GM19455 (cell line): ENCODE data around the gene NTM.
"Not testable (repeated sequence)": the region's sequence is repeated elsewhere in the genome, so short reads cannot be mapped to it uniquely, and the experiment has no call there.

ENCODE experiments used
- ATAC-seq: cut with Tn5 transposase; IDR thresholded peaks from one replicate; pipeline ENCODE4 v1.9.1; 2021; ENCODE audit not compliant: unreplicated experiment

Gene NTM

DNA sequence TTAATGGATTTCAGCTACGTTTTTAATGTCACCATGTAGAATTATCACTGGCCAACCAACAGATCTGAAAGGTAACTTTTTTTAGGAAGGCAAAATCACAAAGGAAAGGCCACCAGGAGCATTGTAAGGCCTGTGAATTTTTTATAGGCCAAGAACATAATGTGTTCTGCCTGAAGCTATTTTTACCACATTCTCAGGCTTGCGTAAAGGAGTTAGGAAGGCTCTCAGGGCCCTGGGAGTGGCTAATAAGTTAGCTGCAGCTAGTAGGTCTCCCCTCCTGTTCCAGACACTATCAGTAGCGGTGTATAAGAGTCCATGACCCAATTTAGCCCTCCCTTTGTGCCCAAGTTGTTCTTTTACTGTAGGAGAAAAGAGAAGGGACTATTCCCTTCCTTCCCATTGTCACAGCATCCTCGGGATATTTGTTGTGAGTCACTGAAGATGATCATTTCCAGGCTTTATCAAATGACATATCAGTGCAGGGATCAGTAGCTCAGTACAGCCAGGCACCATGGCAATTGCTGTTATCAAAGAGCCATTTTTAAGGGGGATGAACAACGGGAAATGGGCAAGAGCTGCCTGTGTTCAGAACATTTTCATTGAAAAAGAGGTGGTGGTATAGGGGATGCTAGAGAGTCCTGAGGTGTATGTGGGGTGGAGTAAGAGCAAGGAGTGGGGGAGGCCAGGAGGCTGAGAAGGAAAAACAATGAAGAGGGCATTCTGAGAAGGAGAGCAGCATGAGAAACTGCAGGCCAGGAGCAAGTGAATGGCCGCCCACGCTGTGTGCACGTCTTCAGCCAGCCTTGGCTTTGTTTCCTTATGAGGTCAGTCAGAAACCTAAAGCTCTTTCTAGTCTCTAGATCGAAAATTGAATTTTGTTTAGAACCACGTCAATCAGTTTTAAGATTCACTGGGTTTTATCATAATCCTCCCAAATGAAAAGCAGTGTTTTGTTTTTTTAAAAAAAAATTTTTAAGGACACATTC lies 940.3 kb downstream of the NTM start:
- no peak for ATAC-seq

- no peak for ATAC-seq
Observed at GRCh38 chr11:132311703-132312102, 941.3 kb downstream of the NTM start.

GRCh38 chr11:132312161-132312560 lies 941.7 kb downstream of the NTM start:
- ATAC-seq, result no peak

- no peak for ATAC-seq
Observed at GRCh38 chr11:132312701-132313111, 942.3 kb downstream of the NTM start.

DNA sequence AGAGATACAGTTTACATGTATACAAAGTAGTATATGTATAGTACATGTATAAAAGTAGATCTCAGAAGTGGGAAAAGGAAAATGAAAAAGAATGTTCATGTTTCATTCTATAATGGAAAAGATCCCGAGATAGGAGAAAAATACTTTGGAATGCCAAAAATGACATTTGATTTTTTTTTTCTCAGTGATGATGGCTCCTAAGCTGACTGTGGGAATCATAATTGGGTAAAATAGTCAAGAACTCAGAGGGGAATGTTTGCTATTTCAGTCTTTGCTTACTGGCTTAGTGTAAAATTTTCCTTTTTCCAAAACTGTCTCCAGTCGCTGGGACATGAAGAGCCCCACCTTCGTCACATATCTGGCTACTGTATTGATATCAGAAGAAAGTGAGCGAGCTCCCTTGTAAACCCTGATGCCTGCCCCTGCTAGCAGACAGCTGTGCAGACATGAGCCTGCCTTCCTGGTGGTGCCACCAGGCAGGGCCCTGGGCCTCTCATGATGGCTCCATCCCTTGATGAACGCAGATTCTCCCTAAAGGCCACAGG lies 944.6 kb downstream of the NTM start:
- ATAC-seq, result no peak

DNA sequence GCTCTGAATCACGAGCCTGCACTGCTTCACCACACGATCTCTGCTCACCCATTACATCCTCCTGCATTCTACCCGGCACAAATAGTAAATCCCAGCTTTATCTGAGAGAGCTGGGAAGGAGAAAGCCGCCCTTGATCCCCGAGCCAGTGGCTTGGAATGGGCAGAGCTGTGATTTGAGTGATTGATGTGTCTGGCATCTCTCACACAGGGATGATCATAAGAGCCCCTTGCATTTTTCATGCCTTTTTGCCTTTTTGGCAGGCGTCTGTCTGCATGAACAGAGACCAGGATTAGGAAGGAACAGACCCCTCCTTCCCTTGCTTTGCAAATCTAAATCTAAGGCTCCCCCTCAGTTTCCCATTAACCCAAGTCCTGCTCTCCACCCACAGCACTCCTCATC lies 945.3 kb downstream of the NTM start:
- ATAC-seq, result no peak

GRCh38 chr11:132318421-132319157 lies 948.2 kb downstream of the NTM start:
- ATAC-seq, result no peak

GRCh38 chr11:132319419-132319818 lies 949.0 kb downstream of the NTM start:
- not testable (repeated sequence) for ATAC-seq

GRCh38 chr11:132330515-132330914 lies 960.1 kb downstream of the NTM start:
- ATAC-seq, result no peak

DNA sequence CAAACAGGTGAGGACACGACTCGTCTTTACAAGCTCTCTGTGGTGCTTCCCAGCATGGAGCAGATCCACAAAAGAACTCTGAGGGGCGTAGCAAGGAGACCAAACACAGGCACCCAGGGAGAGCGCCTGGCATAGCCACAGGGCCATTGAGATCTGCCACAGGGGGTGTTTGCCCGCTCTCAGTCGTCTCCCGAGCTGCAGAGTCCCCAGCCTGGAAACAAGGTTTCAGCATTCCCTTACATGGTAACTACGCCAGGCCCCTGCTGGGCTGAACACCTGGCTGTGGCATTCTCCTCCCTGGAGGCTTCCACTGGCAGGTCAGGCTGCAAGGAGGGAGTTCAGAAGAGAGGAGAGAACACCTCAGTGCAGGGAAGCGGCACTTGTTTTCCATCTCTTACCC lies 962.1 kb downstream of the NTM start:
- no peak for ATAC-seq

GRCh38 chr11:132334769-132335280 lies 964.4 kb downstream of the NTM start:
- ATAC-seq, result no peak

DNA sequence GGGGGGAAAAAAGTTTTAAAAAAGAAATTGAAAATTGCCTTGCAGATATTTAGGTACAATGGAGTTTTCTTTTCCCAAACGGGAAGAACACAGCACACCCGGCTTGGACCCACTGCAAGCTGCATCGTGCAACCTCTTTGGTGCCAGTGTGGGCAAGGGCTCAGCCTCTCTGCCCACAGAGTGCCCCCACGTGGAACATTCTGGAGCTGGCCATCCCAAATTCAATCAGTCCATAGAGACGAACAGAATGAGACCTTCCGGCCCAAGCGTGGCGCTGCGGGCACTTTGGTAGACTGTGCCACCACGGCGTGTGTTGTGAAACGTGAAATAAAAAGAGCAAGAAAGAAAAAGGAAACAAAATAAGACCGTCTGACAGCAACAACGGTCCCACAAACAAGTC lies 964.9 kb downstream of the NTM start:
- ATAC-seq, result no peak

- ATAC-seq, result no peak
Observed at GRCh38 chr11:132336781-132337535, 966.5 kb downstream of the NTM start.

GRCh38 chr11:132337819-132338416 lies 967.5 kb downstream of the NTM start:
- ATAC-seq, result no peak

- no peak for ATAC-seq
Observed at GRCh38 chr11:132342408-132342807, 972.0 kb downstream of the NTM start.

DNA sequence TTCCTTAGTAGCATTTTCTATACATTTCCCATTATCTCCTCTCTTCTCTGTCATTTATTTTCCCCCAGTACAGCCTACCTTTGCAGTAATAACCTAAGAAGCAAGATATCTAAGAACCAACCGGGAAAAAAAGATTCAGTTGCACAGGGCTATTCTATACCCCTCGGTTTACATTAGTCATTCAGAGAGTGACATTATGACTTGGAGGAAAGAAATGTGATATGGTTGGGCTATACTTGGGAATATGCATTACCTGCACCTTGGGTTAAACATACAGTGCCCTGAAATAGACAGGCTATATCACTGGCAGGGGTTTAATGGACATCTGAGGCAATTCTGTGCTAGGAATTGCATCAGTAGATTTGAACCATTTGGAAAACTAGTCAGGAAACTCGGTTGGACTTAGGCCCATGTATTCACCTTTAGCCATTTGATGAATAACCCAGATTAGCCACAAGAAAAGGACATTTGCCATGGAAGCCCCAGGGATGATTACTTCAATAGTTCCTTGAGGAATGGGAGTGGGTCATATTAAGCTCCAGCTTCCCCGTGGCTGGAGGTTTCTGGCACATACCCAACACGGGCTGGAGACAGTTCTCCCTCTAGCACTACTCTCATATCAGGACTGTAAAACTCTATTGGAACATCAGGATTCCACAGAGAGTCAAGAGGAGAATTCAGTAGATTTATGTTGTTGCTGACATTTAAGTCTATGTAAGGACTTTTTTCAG lies 973.2 kb downstream of the NTM start:
- peak; percentile 67 for ATAC-seq

DNA sequence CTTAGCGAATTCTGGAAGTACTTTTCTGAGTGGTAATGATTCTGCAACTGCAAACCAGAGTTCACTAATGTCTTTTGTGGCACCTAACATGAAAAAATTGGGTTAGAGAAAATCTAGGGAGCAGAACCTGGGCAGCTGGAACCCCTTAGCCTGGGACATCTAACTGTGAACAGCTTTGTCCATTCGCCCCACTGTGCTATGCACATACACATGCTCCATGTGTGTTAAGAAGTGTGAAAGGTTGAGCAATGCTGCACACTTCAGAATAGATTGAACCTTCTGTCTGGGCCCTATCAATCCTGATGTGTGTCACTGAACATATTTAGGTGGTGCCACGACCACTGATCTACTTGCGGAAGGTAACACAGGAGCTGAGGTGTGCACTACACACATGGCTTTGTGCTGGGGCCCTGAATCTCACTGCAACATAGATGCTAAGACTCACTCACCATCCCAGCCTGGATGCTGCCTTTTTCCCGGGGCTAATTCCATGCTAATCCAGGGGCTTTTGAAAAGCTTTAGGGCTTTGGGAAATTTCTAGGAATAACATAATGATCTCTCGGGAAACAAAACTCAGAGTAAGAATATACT lies 976.2 kb downstream of the NTM start:
- no peak for ATAC-seq

GRCh38 chr11:132347156-132348090 lies 977.0 kb downstream of the NTM start:
- ATAC-seq, result no peak
